ENCODE measurements around the gene CAMK2D.

CAMK2D gene

DNA sequence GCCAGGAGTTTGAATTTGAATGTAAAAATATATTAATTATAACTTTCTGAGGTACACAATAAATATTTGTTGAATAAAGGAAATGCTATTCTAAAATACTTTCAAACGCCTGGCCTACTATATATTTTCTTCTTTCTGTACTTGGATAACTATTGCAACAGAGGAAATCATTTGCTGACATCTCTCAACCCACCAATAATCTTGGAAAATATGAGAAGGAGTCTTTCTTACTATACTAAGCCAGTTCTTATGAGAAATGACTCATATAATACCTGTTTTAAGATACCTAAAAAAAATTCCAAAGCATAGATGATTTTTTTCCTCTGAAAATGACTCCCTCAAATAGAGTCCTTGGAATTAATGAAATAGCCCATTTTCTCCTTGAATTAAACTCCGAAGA lies 64.1 kb downstream of the CAMK2D start (continued):
- TF ChIP-seq CREB5 (CRISPR knock-in tag; IDR thresholded peaks at IDR 0.05; ENCODE audit: low read depth) (no peak), ZNF70 (CRISPR knock-in tag; IDR thresholded peaks at IDR 0.05) (no peak), POU6F1 (CRISPR knock-in tag; IDR thresholded peaks at IDR 0.05; ENCODE audit: borderline replicate concordance, low read depth) (no peak)

DNA sequence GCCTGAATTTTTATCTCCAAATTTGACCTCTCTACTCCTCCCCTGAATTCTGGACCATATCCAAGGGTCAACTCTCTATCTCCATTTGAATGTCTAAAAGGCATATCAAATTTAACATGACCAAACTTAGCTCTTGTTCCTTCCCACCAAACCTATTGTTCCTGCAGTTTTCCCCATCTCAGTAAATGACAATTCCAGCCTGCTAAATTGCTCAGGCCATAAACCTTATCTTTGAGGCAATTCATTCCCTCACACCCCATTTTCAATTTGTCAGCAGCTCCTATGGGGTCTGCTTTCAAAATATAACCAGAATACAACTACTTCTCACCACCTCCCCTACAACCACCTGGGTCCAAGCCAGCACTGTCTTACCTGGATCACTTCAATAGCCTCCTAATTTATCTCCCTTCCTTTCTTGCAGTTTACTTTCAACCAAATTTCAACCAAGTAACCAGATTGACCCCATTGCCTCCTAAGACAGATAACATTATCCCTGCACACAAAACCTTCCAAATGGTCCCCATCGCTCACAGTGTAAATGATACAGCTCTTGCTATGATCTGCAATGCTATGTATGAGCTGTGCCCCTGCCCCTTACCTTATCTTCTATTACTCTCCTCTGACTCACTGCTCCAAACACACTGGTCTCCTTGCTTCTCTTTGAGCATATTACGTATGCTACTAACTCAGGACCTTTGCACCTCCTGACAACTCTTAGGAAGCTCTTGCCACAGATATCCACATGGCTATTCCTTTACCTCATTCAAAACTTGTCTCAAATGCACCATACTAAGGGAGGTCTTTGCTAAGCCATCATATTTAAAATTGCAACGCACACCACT lies 66.0 kb downstream of the CAMK2D start:
- TF ChIP-seq ARNTL (CRISPR knock-in tag; IDR thresholded peaks at IDR 0.05; ENCODE audit: borderline replicate concordance, low read depth) (no peak), TOX (CRISPR knock-in tag; IDR thresholded peaks at IDR 0.05; ENCODE audit: borderline replicate concordance) (no peak), ESRRG (CRISPR knock-in tag; IDR thresholded peaks at IDR 0.05) (no peak), ZC3H10 (CRISPR knock-in tag; IDR thresholded peaks at IDR 0.05) (no peak), ISL1 (CRISPR knock-in tag; IDR thresholded peaks at IDR 0.05) (no peak), OSR1 (CRISPR knock-in tag; IDR thresholded peaks at IDR 0.05) (no peak), ZNF8 (CRISPR knock-in tag; IDR thresholded peaks at IDR 0.05) (no peak), ZFP3 (CRISPR knock-in tag; IDR thresholded peaks at IDR 0.05) (no peak), CSDC2 (CRISPR knock-in tag; IDR thresholded peaks at IDR 0.05) (no peak), ZFP30 (CRISPR knock-in tag; IDR thresholded peaks at IDR 0.05) (no peak), TCF4 (CRISPR knock-in tag; IDR thresholded peaks at IDR 0.05; ENCODE audit: borderline replicate concordance) (no peak), GLIS3 (CRISPR knock-in tag; IDR thresholded peaks at IDR 0.05) (no peak), SNAI2 (CRISPR knock-in tag; IDR thresholded peaks at IDR 0.05) (no peak), ZNF565 (CRISPR knock-in tag; conservative IDR thresholded peaks at IDR 0.05; ENCODE audit: low read depth) (no peak), RARB (CRISPR knock-in tag; IDR thresholded peaks at IDR 0.05) (no peak), BACH2 (CRISPR knock-in tag; IDR thresholded peaks at IDR 0.05; ENCODE audit: borderline replicate concordance) (no peak)
- TF ChIP-seq, protein P1, sequence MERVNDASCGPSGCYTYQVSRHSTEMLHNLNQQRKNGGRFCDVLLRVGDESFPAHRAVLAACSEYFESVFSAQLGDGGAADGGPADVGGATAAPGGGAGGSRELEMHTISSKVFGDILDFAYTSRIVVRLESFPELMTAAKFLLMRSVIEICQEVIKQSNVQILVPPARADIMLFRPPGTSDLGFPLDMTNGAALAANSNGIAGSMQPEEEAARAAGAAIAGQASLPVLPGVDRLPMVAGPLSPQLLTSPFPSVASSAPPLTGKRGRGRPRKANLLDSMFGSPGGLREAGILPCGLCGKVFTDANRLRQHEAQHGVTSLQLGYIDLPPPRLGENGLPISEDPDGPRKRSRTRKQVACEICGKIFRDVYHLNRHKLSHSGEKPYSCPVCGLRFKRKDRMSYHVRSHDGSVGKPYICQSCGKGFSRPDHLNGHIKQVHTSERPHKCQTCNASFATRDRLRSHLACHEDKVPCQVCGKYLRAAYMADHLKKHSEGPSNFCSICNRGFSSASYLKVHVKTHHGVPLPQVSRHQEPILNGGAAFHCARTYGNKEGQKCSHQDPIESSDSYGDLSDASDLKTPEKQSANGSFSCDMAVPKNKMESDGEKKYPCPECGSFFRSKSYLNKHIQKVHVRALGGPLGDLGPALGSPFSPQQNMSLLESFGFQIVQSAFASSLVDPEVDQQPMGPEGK (CRISPR knock-in tag; IDR thresholded peaks at IDR 0.05; ENCODE audit: borderline replicate concordance) = no peak
- TF ChIP-seq, protein P2, sequence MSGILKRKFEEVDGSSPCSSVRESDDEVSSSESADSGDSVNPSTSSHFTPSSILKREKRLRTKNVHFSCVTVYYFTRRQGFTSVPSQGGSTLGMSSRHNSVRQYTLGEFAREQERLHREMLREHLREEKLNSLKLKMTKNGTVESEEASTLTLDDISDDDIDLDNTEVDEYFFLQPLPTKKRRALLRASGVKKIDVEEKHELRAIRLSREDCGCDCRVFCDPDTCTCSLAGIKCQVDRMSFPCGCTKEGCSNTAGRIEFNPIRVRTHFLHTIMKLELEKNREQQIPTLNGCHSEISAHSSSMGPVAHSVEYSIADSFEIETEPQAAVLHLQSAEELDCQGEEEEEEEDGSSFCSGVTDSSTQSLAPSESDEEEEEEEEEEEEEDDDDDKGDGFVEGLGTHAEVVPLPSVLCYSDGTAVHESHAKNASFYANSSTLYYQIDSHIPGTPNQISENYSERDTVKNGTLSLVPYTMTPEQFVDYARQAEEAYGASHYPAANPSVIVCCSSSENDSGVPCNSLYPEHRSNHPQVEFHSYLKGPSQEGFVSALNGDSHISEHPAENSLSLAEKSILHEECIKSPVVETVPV (CRISPR knock-in tag; IDR thresholded peaks at IDR 0.05) = no peak
- no peak for ATAC-seq

DNA sequence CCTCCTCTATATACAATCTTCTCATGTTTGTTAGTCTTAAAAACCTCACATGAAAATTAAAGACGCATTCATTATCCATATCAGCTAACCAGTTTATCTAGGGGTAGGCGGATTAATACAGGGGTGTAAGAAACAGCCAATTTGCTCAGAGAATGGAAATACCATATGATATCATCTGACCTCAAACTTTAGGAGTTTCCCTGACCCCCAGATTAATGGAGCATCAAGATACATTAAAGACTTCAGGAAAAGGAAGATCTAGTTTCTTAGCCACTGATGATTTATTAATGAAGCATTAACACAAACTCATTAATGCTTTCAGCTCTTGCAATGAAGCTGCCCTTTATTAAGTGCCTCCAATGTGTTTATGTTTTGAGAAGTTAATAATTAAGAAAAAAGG lies 67.5 kb downstream of the CAMK2D start:
- no peak for TF ChIP-seq ESRRG (CRISPR knock-in tag; IDR thresholded peaks at IDR 0.05)
- TF ChIP-seq OSR1 (CRISPR knock-in tag; IDR thresholded peaks at IDR 0.05) = no peak
- no peak for TF ChIP-seq TCF4 (CRISPR knock-in tag; IDR thresholded peaks at IDR 0.05; ENCODE audit: borderline replicate concordance)
- TF ChIP-seq ARNTL (CRISPR knock-in tag; IDR thresholded peaks at IDR 0.05; ENCODE audit: borderline replicate concordance, low read depth) = no peak
- TF ChIP-seq ZNF565 (CRISPR knock-in tag; conservative IDR thresholded peaks at IDR 0.05; ENCODE audit: low read depth) = no peak
- no peak for TF ChIP-seq ISL1 (CRISPR knock-in tag; IDR thresholded peaks at IDR 0.05)
- no peak for TF ChIP-seq ZFP3 (CRISPR knock-in tag; IDR thresholded peaks at IDR 0.05)
- no peak for TF ChIP-seq ZNF70 (CRISPR knock-in tag; IDR thresholded peaks at IDR 0.05)
- no peak for TF ChIP-seq ZFP30 (CRISPR knock-in tag; IDR thresholded peaks at IDR 0.05)
- no peak for TF ChIP-seq POU6F1 (CRISPR knock-in tag; IDR thresholded peaks at IDR 0.05; ENCODE audit: borderline replicate concordance, low read depth)
- no peak for TF ChIP-seq BACH2 (CRISPR knock-in tag; IDR thresholded peaks at IDR 0.05; ENCODE audit: borderline replicate concordance)
- TF ChIP-seq, protein P2 (CRISPR knock-in tag; IDR thresholded peaks at IDR 0.05) = no peak
- no peak for TF ChIP-seq GLIS3 (CRISPR knock-in tag; IDR thresholded peaks at IDR 0.05)
- TF ChIP-seq ZNF8 (CRISPR knock-in tag; IDR thresholded peaks at IDR 0.05) = no peak
- TF ChIP-seq, protein P1 (CRISPR knock-in tag; IDR thresholded peaks at IDR 0.05; ENCODE audit: borderline replicate concordance) = no peak
- TF ChIP-seq ZC3H10 (CRISPR knock-in tag; IDR thresholded peaks at IDR 0.05) = no peak
- TF ChIP-seq CSDC2 (CRISPR knock-in tag; IDR thresholded peaks at IDR 0.05) = no peak
- TF ChIP-seq PPARA (CRISPR knock-in tag; IDR thresholded peaks at IDR 0.05; ENCODE audit: borderline replicate concordance) = no peak
- no peak for ATAC-seq
